HG03439 (cell line): Measurements from ENCODE around the gene DYNC2I2.
"Not testable (repeated sequence)": the region's sequence is repeated elsewhere in the genome, so short reads cannot be mapped to it uniquely, and the experiment has no call there.

ENCODE experiments used
- ATAC-seq: cut with Tn5 transposase; IDR thresholded peaks from one replicate; pipeline ENCODE4 v1.9.1; 2021; ENCODE audit warnings: mild to moderate bottlenecking, moderate library complexity; ENCODE audit not compliant: unreplicated experiment

The DYNC2I2 gene

DNA sequence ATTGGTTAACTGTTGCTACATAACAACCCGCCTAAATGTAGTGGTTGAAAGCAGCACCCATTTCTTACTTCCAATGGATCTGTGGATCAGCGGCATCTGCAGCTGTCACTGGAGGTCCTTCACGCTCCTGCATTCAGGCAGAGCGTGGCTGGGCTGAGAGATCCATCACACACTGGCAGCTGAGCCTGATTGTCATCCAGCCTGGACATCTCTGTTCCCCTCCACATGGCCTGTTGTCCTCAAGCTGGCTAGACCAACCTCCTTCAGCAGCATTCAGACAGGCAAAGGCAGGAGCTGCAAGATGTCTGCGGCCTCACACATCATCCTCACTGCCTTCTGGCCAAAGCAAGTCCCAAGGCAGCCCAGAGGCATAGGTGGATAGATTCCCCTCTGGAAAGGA is 36.9 kb downstream of the DYNC2I2 start:
- no peak for ATAC-seq

DNA sequence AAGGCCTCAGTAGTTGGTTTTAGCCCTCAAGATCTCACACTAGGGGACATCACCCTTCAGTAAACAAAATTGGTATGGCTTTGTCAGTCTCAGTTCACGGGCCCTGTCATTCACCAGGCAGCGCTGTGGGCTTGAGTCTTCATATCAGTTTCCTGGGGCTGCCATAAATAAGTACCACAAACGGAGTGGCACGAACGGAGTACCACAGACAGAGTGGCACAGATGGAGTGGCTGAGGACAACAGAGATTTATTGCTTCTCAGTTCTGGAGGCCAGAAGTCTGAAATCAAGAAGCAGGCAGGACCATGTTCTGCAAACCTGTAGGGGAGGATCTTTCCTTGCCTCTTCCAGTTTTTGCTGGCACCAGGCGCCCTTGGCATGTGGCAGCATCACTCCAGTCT is 37.5 kb downstream of the DYNC2I2 start:
- no peak for ATAC-seq

DNA sequence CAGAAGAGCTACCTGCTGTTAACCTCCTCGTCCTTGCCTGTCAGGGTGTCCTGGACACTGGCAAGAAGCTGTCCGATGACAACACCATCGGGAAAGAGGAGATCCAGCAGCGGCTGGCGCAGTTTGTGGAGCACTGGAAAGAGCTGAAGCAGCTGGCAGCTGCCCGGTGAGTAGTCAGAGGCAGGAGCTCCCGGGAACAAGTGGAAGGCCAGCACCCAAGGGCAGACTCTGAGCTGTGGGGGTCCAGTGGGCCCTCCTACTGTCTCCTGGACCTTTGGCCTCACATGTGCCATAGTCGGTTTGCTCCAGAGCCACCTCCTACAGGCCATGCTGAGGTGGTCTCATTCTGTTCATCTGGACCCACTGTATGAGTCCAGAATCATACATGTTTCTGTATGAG is 38.7 kb downstream of the DYNC2I2 start:
- no peak for ATAC-seq

DNA sequence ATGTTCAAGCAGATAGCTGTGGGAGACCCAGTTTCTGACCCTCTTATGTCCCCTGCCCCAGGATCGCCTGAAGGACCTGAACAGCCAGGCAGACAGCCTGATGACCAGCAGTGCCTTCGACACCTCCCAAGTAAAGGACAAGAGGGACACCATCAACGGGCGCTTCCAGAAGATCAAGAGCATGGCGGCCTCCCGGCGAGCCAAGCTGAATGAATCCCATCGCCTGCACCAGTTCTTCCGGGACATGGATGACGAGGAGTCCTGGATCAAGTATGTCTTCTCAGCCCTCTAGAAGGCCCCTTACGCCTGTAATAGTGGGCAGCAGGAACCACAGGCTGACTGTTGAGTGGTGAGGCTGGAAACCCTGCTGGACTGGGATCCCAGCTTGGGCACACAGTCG is 41.1 kb downstream of the DYNC2I2 start:
- no peak for ATAC-seq

DNA sequence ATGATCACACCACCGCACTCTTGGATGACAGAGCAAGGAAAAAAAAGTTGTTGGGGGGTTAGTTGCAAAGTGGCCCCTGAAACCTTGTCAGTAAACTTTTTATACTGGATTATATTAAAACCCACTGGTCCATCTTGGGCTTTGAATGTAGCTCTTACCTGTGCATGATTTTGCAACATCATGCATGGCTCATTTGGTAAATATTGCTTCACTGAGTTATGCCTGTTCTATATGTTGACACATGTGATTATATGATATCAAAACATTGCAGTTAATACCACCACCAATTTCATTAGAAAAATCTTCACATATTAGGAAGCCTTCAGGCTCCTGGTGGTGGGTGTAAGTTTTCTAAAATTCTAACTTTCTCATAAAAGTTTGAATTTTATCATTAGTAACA is 41.9 kb downstream of the DYNC2I2 start:
- ATAC-seq = no peak

DNA sequence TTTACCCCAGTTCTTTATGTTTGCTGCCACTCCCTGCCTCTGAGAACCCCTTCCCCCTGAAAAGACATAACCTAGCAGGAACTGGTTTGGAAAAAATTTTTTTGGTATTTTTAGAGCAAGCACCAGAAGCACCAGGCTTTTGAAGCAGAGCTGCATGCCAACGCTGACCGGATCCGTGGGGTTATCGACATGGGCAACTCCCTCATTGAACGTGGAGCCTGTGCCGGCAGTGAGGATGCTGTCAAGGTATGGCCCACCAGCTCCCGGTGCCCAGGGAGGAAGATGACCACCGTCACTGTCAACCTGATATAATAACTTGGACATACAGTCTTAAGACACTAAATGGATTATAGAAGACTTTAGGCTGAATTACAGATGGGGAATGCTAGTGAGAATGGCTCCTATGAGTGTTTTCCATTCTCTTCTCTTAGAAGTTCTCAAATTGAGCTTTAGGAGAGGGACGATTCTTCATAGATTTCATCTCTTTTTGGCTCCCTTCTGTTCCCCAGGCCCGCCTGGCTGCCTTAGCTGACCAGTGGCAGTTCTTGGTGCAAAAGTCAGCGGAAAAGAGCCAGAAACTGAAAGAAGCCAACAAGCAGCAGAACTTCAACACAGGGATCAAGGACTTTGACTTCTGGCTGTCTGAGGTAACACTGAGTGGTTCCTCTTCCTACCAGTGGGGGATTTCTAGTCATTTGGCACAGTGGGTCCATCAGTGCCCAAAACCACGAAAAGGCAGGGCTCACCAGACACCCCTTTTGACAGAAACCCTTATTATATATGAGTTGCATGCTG is 44.9 kb downstream of the DYNC2I2 start:
- no peak for ATAC-seq

DNA sequence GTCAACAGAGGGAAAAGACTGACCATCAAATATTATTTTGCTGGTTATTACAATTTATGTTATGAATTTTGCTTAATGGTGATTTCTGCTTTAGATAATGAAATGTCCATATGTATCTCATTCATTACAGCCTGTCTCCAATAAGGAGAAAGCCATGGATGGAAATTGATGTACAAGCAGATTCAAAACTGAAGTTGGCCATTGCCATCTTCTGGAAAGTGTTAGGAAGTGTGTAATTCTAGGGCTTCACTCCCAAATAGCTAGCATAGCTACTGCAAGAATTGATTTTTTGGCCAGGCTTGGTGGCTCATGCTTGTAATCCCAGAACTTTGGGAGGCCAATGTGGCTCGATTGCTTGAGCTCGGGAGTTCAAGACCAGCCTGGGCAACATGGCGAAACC is 45.8 kb downstream of the DYNC2I2 start:
- ATAC-seq = no peak

DNA sequence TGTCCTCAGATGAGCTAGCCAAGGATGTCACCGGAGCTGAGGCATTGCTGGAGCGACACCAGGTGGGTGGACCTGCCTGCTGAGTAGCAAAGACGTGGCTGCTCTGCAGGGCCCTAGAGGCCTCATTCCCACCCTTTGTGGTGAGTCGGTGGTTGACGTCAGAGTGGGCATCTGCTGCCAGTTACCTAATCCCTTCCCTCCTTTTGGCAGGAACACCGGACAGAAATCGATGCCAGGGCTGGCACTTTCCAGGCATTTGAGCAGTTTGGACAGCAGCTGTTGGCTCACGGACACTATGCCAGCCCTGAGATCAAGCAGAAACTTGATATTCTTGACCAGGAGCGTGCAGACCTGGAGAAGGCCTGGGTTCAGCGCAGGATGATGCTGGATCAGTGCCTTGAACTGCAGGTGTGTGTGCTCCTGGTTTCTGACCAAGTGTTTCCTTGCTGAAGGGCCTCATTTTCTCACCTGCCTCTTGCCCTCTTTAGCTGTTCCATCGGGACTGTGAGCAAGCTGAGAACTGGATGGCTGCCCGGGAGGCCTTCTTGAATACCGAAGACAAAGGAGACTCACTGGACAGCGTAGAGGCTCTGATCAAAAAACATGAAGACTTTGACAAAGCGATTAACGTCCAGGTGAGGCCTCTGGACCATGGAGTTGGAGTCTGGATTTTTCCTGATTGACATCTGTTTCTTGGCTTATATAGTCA is 48.9 kb downstream of the DYNC2I2 start:
- no peak for ATAC-seq

DNA sequence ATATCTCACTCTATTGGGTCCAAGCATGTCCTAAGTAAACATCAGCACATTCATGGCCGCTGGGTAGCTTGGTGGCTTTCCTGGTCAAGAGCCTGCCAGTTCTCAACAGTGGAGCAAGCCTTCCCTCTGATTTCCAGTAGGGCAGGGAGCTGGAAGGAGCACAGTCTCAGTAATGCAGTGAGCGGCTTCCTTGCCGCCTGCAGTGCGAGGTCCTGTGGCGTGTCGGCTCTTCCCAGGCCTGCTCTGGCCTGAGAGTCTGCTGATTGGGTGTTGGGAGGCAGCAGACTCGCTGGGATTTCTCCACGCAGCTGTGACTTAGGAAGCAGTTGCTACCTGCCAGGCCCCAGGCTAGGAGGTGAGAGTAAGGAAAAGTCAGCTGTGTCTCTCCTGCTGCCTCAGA is 53.0 kb downstream of the DYNC2I2 start:
- no peak for ATAC-seq

DNA sequence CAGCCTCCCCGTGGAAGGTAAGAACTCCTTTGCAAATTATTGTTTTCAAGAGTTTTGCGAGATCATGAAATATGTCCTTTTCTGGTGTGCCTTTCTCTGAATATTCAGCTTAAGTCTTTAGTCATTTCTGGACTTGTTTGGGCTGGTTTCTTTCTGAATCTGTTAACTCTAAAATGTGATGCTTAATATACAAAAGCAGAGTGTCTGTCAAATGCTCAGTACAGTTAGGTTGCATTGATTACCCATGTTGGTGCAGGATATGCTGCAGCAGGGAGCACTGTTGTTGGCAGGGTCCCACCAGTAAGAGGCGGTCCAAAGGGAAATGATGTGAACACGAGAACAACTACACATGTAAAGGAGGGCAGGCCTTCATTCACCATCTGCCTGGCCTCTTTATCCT is 56.5 kb downstream of the DYNC2I2 start:
- ATAC-seq = no peak

DNA sequence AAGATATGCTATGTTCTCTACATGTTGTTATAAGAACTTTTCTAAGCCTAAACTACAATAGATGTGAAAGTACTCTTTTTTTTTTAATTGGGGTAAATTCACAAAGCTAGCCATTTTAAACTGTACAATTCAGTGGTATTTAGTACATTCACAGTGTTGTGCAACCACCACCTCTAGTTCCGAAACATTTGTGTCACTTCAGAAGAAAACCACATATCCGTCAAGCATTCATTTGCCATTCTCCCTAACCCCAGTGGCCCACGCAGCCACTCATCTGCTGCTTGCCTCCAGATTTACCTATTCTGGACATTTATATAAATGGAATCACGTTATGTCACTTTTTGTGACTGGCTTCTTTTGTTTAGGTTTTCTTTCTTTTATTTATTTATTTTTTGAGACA is 61.2 kb downstream of the DYNC2I2 start:
- no peak for ATAC-seq

DNA sequence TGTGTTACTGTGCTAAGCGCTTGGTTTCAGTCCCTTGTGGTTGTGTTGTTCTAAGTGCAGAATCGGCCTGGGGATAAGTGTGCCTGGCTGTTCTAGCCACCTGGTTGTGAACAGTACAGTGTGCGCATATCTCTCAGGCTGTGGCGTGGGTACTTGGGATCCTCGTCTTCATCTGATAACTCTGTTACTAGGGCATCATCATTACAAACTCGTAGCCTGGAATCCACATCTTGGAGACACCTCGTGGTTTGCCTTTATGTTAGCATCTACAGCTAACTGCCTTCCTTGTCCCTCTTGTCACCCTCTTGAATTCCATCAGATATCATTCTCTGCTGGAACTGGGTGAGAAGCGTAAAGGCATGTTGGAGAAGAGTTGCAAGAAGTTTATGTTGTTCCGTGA is 62.8 kb downstream of the DYNC2I2 start:
- no peak for ATAC-seq

DNA sequence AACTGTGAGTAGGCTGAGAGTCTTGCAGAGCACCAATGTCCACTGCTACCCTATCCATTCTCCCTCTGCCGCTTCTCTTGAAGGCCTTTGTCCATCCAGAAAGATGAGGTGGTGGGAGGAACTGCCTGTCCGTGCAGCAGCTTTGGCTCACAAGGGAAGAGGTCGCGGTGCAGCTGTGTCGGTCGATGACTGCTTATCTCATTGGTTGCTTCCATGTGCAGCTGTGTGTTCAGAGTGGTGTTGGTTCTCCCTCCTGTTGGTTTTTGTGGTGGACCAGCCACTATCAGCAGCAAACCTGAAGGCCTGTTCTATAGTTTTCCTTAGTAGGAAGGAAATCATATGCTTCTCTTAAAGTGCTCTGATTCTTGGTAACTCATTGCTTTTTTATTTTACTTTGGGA is 63.6 kb downstream of the DYNC2I2 start:
- no peak for ATAC-seq

DNA sequence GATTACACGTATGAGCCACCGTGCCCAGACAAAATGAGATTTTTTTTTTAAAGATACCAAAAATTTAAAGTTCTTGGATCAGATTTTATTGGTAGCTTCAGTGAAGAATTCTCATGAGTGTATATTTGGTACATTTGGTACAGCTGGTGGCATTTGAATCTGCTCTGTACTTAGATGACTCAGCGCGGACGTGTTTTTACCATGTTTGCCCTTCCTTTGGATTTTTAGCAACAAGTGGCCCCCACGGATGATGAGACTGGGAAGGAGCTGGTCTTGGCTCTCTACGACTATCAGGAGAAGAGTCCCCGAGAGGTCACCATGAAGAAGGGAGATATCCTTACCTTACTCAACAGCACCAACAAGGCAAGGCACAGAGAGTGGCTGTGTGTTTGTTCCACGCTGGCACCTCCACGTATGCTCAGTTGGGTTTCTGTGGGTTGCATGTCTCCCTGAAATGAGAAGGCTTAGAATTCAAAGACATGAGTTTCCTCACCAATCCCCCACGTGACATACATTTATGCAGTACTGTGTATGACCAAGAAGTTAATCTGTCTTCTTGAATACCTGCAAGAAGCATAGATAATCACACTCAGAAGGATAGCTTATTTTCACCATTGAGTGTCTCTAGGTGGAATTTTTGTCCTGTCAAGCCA is 67.9 kb downstream of the DYNC2I2 start:
- ATAC-seq = no peak

DNA sequence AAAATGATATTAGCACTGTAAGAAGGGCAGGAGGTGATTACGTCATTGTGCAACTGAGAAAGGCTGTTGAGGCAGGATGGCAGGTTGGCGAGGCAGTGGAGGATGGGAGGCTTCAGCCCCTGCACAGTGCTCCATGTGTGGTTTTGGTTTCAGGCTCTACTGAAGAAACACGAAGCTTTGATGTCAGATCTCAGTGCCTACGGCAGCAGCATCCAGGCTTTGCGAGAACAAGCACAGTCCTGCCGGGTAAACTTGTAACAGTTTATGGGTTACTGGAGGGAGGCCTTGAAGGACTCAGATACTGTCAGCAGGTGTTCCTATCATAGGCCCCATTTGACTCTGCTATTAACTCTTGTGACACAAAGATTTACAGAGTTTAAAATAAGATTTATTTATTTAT is 69.2 kb downstream of the DYNC2I2 start:
- ATAC-seq = no peak

DNA sequence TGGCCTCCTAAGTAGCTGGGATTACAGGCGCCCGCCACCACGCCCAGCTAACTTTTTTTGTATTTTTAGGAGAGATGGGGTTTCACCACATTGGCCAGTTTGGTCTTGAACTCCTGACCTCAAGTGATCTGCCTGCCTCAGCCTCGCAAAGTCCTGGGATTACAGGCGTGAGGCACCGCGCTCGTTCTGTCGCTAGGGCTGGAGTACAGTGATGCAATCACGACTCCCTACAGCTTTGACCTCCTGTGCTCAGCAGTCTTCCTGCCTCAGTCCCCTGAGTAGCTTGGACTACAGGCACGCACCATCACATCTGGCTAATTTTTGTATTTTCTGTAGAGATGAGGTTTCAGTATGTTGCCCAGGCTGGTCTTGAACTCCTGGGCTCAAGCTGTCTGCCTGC is 69.7 kb downstream of the DYNC2I2 start:
- ATAC-seq = not testable (repeated sequence)

DNA sequence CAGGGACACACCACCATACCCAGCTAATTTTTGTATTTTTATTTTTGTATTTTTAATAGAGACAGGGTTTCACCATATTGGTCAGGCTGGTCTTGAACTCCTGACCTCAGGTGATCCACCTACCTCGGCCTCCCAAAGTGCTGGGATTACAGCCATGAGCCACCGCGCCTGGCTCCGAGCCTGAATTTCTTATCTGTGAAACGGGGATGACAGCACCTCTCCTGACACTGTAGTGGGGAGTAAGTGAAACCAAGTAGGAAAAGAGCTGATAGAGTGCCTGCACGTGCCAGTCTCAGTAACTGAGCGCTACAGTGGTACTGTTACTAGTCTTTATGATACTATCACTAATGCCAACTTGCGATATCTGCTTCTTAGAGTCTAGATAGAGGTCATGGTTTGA is 71.5 kb downstream of the DYNC2I2 start:
- ATAC-seq = not testable (repeated sequence)
